Activated T-helper 2 cell treated with anti-CD3 and anti-CD28 coated beads, Interferon-gamma antibody, Interleukin-2, Interleukin-4, amounts not matched to agents 10 μg/mL and 5 μg/mL and 100 μg/mL, durations not matched to agents 14 hours and 24 hours and 36 hours (primary cell): ENCODE data around the gene CLSTN2. TPM values are rescaled to one million over a fixed set of nuclear protein-coding genes. Genes with fewer than 3 reads are reported as not detected.

ENCODE experiments used
- DNase-seq: peaks from one replicate; pipeline ENCODE4 v3.0.0; 2021; ENCODE audit warnings: low spot score
- H3K27ac Mint-ChIP-seq: one replicate; pipeline ENCODE4 v1.8.0; 2021; ENCODE audit warnings: mixed read lengths
- H3K27me3 Mint-ChIP-seq: one replicate; pipeline ENCODE4 v1.8.0; 2021; ENCODE audit warnings: low read depth, mixed read lengths
- H3K36me3 Mint-ChIP-seq: one replicate; pipeline ENCODE4 v1.8.0; 2021; ENCODE audit warnings: low read depth, mixed read lengths
- H3K4me1 Mint-ChIP-seq: one replicate; pipeline ENCODE4 v1.8.0; 2021; ENCODE audit warnings: low read depth, mixed read lengths
- H3K4me3 Mint-ChIP-seq: one replicate; pipeline ENCODE4 v1.8.0; 2021; ENCODE audit warnings: low read depth, mild to moderate bottlenecking, moderate library complexity, mixed read lengths
- H3K9me3 Mint-ChIP-seq: one replicate; pipeline ENCODE4 v1.8.0; 2021; ENCODE audit warnings: mixed read lengths
- intact Hi-C: fragments of 100-400 bp; cut with micrococcal nuclease; formaldehyde crosslinking; loops from one replicate; pipeline ENCODE4 v1.15.1; 2023
- total RNA-seq: library from RNA; stranded (reverse); gene quantifications from 2 replicates; pipeline ENCODE4 v1.2.3, GENCODE V29; 2022

CLSTN2 gene
- total RNA-seq, 1 donor from 2014 or later: not detected

GRCh38 chr3:140053794-140054193, 118.8 kb downstream of the CLSTN2 start:
- intact Hi-C loops: no loop called here
- DNase-seq: no peak
- Mint-ChIP-seq H3K27ac (no peak overlapping the region), H3K36me3 (no peaks in the 10 kb centered on the region), H3K27me3 (no peaks in the 10 kb centered on the region), H3K4me3 (no peak overlapping the region), H3K4me1 (no peaks in the 10 kb centered on the region), H3K9me3 (no peaks in the 10 kb centered on the region)

- H3K9me3 Mint-ChIP-seq: no peaks in the 10 kb centered on the region
- no peak for DNase-seq
- no peak overlapping the region for H3K4me3 Mint-ChIP-seq
- H3K36me3 Mint-ChIP-seq: no peaks in the 10 kb centered on the region
- intact Hi-C loops: no loop called here
- no peak overlapping the region for H3K27ac Mint-ChIP-seq
- H3K27me3 Mint-ChIP-seq: no peaks in the 10 kb centered on the region
- H3K4me1 Mint-ChIP-seq: no peaks in the 10 kb centered on the region
Measured at GRCh38 chr3:140055092-140055791, 120.3 kb downstream of the CLSTN2 start.

GRCh38 chr3:140056047-140056446, 121.1 kb downstream of the CLSTN2 start:
- H3K4me1 Mint-ChIP-seq: no peaks in the 10 kb centered on the region
- H3K4me3 Mint-ChIP-seq: no peak overlapping the region
- no peak for DNase-seq
- H3K36me3 Mint-ChIP-seq: no peaks in the 10 kb centered on the region
- intact Hi-C loops: no loop called here
- no peaks in the 10 kb centered on the region for H3K9me3 Mint-ChIP-seq
- H3K27me3 Mint-ChIP-seq: no peaks in the 10 kb centered on the region
- H3K27ac Mint-ChIP-seq: no peak overlapping the region

- DNase-seq: no peak
- Mint-ChIP-seq H3K27ac (no peak overlapping the region), H3K36me3 (no peaks in the 10 kb centered on the region), H3K27me3 (no peaks in the 10 kb centered on the region), H3K9me3 (no peaks in the 10 kb centered on the region), H3K4me3 (no peak overlapping the region), H3K4me1 (no peaks in the 10 kb centered on the region)
- intact Hi-C loops: no loop called here
Measured at GRCh38 chr3:140061211-140061610, 126.2 kb downstream of the CLSTN2 start.

GRCh38 chr3:140062461-140062860, 127.5 kb downstream of the CLSTN2 start:
- DNase-seq: no peak
- Mint-ChIP-seq H3K36me3 (no peaks in the 10 kb centered on the region), H3K27ac (no peak overlapping the region), H3K4me3 (no peak overlapping the region), H3K27me3 (no peaks in the 10 kb centered on the region), H3K4me1 (no peaks in the 10 kb centered on the region), H3K9me3 (no peaks in the 10 kb centered on the region)
- intact Hi-C loops: no loop called here

- H3K36me3 Mint-ChIP-seq: no peaks in the 10 kb centered on the region
- H3K27ac Mint-ChIP-seq: no peak overlapping the region
Measured at GRCh38 chr3:140067487-140067886, 132.5 kb downstream of the CLSTN2 start.

GRCh38 chr3:140068494-140069017, 133.6 kb downstream of the CLSTN2 start:
- no peak overlapping the region for H3K4me3 Mint-ChIP-seq
- no peak overlapping the region for H3K27ac Mint-ChIP-seq
- no peaks in the 10 kb centered on the region for H3K4me1 Mint-ChIP-seq
- intact Hi-C loops: no loop called here
- no peaks in the 10 kb centered on the region for H3K36me3 Mint-ChIP-seq
- no peaks in the 10 kb centered on the region for H3K27me3 Mint-ChIP-seq
- no peaks in the 10 kb centered on the region for H3K9me3 Mint-ChIP-seq
- no peak for DNase-seq

More at GRCh38 chr3:140067487-140067886, 132.5 kb downstream of the CLSTN2 start:
- no peaks in the 10 kb centered on the region for H3K9me3 Mint-ChIP-seq
- no peaks in the 10 kb centered on the region for H3K27me3 Mint-ChIP-seq
- intact Hi-C loops: no loop called here
- no peaks in the 10 kb centered on the region for H3K4me1 Mint-ChIP-seq
- no peak overlapping the region for H3K4me3 Mint-ChIP-seq
- DNase-seq: no peak

GRCh38 chr3:140073278-140074045, 138.5 kb downstream of the CLSTN2 start:
- H3K4me3 Mint-ChIP-seq: no peak overlapping the region
- DNase-seq: no peak
- H3K27me3 Mint-ChIP-seq: no peaks in the 10 kb centered on the region
- no peaks in the 10 kb centered on the region for H3K4me1 Mint-ChIP-seq
- no peak overlapping the region for H3K27ac Mint-ChIP-seq
- H3K36me3 Mint-ChIP-seq: no peaks in the 10 kb centered on the region
- intact Hi-C loops: no loop called here
- H3K9me3 Mint-ChIP-seq: no peaks in the 10 kb centered on the region

GRCh38 chr3:140076552-140076951, 141.6 kb downstream of the CLSTN2 start:
- no peak for DNase-seq
- no peaks in the 10 kb centered on the region for H3K9me3 Mint-ChIP-seq
- no peaks in the 10 kb centered on the region for H3K27me3 Mint-ChIP-seq
- no peak overlapping the region for H3K27ac Mint-ChIP-seq
- no peaks in the 10 kb centered on the region for H3K36me3 Mint-ChIP-seq
- H3K4me1 Mint-ChIP-seq: no peaks in the 10 kb centered on the region
- no peak overlapping the region for H3K4me3 Mint-ChIP-seq
- intact Hi-C loops: no loop called here

- Mint-ChIP-seq H3K27ac (no peak overlapping the region), H3K4me1 (no peaks in the 10 kb centered on the region), H3K36me3 (no peaks in the 10 kb centered on the region), H3K9me3 (no peaks in the 10 kb centered on the region), H3K27me3 (no peaks in the 10 kb centered on the region), H3K4me3 (no peak overlapping the region)
- intact Hi-C loops: no loop called here
- DNase-seq: no peak
Measured at GRCh38 chr3:140077406-140077805, 142.4 kb downstream of the CLSTN2 start.

- no peak overlapping the region for H3K4me3 Mint-ChIP-seq
- no peak overlapping the region for H3K27ac Mint-ChIP-seq
- no peaks in the 10 kb centered on the region for H3K36me3 Mint-ChIP-seq
- DNase-seq: no peak
- H3K9me3 Mint-ChIP-seq: no peaks in the 10 kb centered on the region
- no peaks in the 10 kb centered on the region for H3K27me3 Mint-ChIP-seq
- no peaks in the 10 kb centered on the region for H3K4me1 Mint-ChIP-seq
- intact Hi-C loops: no loop called here
Measured at GRCh38 chr3:140078343-140078742, 143.4 kb downstream of the CLSTN2 start.

GRCh38 chr3:140078940-140079339, 144.0 kb downstream of the CLSTN2 start:
- H3K27ac Mint-ChIP-seq: no peak overlapping the region
- no peaks in the 10 kb centered on the region for H3K27me3 Mint-ChIP-seq
- intact Hi-C loops: no loop called here
- H3K36me3 Mint-ChIP-seq: no peaks in the 10 kb centered on the region
- H3K4me1 Mint-ChIP-seq: no peaks in the 10 kb centered on the region
- DNase-seq: no peak
- H3K4me3 Mint-ChIP-seq: no peak overlapping the region
- no peaks in the 10 kb centered on the region for H3K9me3 Mint-ChIP-seq

- no peaks in the 10 kb centered on the region for H3K4me1 Mint-ChIP-seq
- no peaks in the 10 kb centered on the region for H3K9me3 Mint-ChIP-seq
- intact Hi-C loops: no loop called here
- no peak overlapping the region for H3K27ac Mint-ChIP-seq
- no peak overlapping the region for H3K4me3 Mint-ChIP-seq
- DNase-seq: no peak
- H3K27me3 Mint-ChIP-seq: no peaks in the 10 kb centered on the region
- no peaks in the 10 kb centered on the region for H3K36me3 Mint-ChIP-seq
Measured at GRCh38 chr3:140081887-140082286, 146.9 kb downstream of the CLSTN2 start.
